IMR-90 (cell line): ENCODE measurements around the gene SHROOM4. TPM values are rescaled to one million over a fixed set of nuclear protein-coding genes. Genes with fewer than 3 reads are reported as not detected.

Source experiments
- ATAC-seq: fragments of 200-7000 bp; cut with Tn5 transposase; 2 replicates; pipeline ENCODE4 v1.9.1; 2020; ENCODE audit warnings: low read depth, mild to moderate bottlenecking, moderate library complexity
- BruUV-seq: library from RNA; stranded (reverse); fragments of 400-500 nt; replicated peaks from 2 replicates; lab custom pipeline; 2021; lab: Mats Ljungman, UMichigan
- CTCF ChIA-PET: fragments of 300-600 bp; formaldehyde crosslinking; extraction: SDS; loops from one replicate; lab custom pipeline; 2021; ENCODE audit warnings: antibody characterized with exemption; lab: Yijun Ruan, JAX
- POLR2A ChIA-PET: fragments of 300-600 bp; sonication (Branson Sonifier 250); formaldehyde crosslinking; loops from one replicate; lab custom pipeline; 2022; ENCODE audit warnings: antibody characterized with exemption; ENCODE audit not compliant: unreplicated experiment; lab: Charles Lee
- DNase-seq: peaks from one replicate; pipeline ENCODE4 v3.0.0; 2013
- H2AFZ ChIP-seq: replicated peaks from 2 replicates; pipeline ENCODE3; 2013; ENCODE audit warnings: low read length, mild to moderate bottlenecking; ENCODE audit not compliant: poor library complexity
- H2AK5ac ChIP-seq: 2 replicates; pipeline ENCODE4 v1.6.1; 2013; ENCODE audit warnings: low read depth, low read length, inconsistent platforms
- H2AK9ac ChIP-seq: replicated peaks from 2 replicates; pipeline ENCODE3; 2013; ENCODE audit warnings: mild to moderate bottlenecking, low read depth, low read length, moderate library complexity; ENCODE audit not compliant: poor library complexity
- H2BK120ac ChIP-seq: 2 replicates; pipeline ENCODE4 v1.6.1; 2013; ENCODE audit warnings: low read depth, low read length, inconsistent platforms
- H2BK15ac ChIP-seq: 3 replicates; pipeline ENCODE4 v1.6.1; 2013; ENCODE audit warnings: low read depth, low read length, inconsistent platforms
- H2BK20ac ChIP-seq: 2 replicates; pipeline ENCODE4 v1.6.1; 2013; ENCODE audit warnings: low read depth, mild to moderate bottlenecking, inconsistent platforms, low read length, moderate library complexity
- H2BK5ac ChIP-seq: 2 replicates; pipeline ENCODE4 v1.6.1; 2013; ENCODE audit warnings: mild to moderate bottlenecking, low read depth, low read length, inconsistent platforms; ENCODE audit not compliant: poor library complexity, severe bottlenecking
- H3K14ac ChIP-seq: replicated peaks from 2 replicates; pipeline ENCODE4 v1.6.1; 2013; ENCODE audit warnings: low read depth, low read length, inconsistent platforms
- H3K18ac ChIP-seq: 2 replicates; pipeline ENCODE4 v1.6.1; 2013; ENCODE audit warnings: low read depth, low read length, control low read depth
- H3K23ac ChIP-seq: 2 replicates; pipeline ENCODE4 v1.6.1; 2013; ENCODE audit warnings: low read depth, low read length, inconsistent platforms
- H3K27ac ChIP-seq: 2 replicates; pipeline ENCODE4 v1.5.1; 2013; ENCODE audit warnings: mild to moderate bottlenecking, control low read depth, low read length; ENCODE audit not compliant: insufficient read depth
- H3K27me3 ChIP-seq: 2 replicates; pipeline ENCODE4 v1.6.1; 2013; ENCODE audit warnings: low read length; ENCODE audit not compliant: control insufficient read depth, insufficient read depth
- H3K36me3 ChIP-seq: 2 replicates; pipeline ENCODE4 v1.6.1; 2013; ENCODE audit warnings: low read length, mixed read lengths; ENCODE audit not compliant: control insufficient read depth, insufficient read depth
- H3K4ac ChIP-seq: 2 replicates; pipeline ENCODE4 v1.6.1; 2013; ENCODE audit warnings: low read depth, low read length, inconsistent platforms
- H3K4me1 ChIP-seq: 2 replicates; pipeline ENCODE4 v1.6.1; 2013; ENCODE audit warnings: low read length, mixed read lengths; ENCODE audit not compliant: control insufficient read depth, insufficient read depth
- H3K4me2 ChIP-seq: 2 replicates; pipeline ENCODE4 v1.6.1; 2013; ENCODE audit warnings: low read depth, mild to moderate bottlenecking, control low read depth, low read length, moderate library complexity
- H3K4me3 ChIP-seq: 2 replicates; pipeline ENCODE4 v1.5.1; 2013; ENCODE audit warnings: low read depth, mild to moderate bottlenecking, control low read depth, low read length, moderate library complexity; ENCODE audit not compliant: insufficient read depth
- H3K56ac ChIP-seq: 2 replicates; pipeline ENCODE4 v1.6.1; 2013; ENCODE audit warnings: low read length, inconsistent platforms; ENCODE audit not compliant: insufficient read depth; ENCODE audit errors: extremely low read depth
- H3K79me1 ChIP-seq, 2 experiments: 2 replicates each; pipeline ENCODE4 v1.6.1; 2013; ENCODE audit warnings: low read length in 2 of 2, inconsistent platforms in 1 of 2, low read depth in 1 of 2
- H3K9ac ChIP-seq: 2 replicates; pipeline ENCODE4 v1.6.1; 2013; ENCODE audit warnings: low read depth, low read length, control low read depth
- H3K9me1 ChIP-seq: 2 replicates; pipeline ENCODE4 v1.6.1; 2013; ENCODE audit warnings: low read length, inconsistent platforms; ENCODE audit not compliant: insufficient read depth
- H3K9me3 ChIP-seq: 2 replicates; pipeline ENCODE4 v1.6.1; 2013; ENCODE audit warnings: low read length; ENCODE audit not compliant: control insufficient read depth, insufficient read depth
- H4K20me1 ChIP-seq: 2 replicates; pipeline ENCODE4 v1.6.1; 2013; ENCODE audit warnings: low read length, inconsistent platforms; ENCODE audit not compliant: insufficient read depth
- H4K5ac ChIP-seq: 2 replicates; pipeline ENCODE4 v1.6.1; 2013; ENCODE audit warnings: mild to moderate bottlenecking, low read depth, low read length, control low read depth
- H4K8ac ChIP-seq, 2 experiments: 2 replicates each; pipeline ENCODE4 v1.6.1; 2013; ENCODE audit warnings: low read depth in 2 of 2, low read length in 2 of 2, control low read depth in 1 of 2, inconsistent platforms in 1 of 2
- H4K91ac ChIP-seq: 2 replicates; pipeline ENCODE4 v1.6.1; 2013; ENCODE audit warnings: low read depth, low read length, inconsistent platforms; ENCODE audit not compliant: insufficient read depth
- BHLHE40 ChIP-seq: fragments of 150-350 bp; IDR thresholded peaks from 2 replicates; pipeline ENCODE4 v1.6.1; 2016; ENCODE audit warnings: mild to moderate bottlenecking, low read depth, low read length
- CEBPB ChIP-seq: IDR thresholded peaks from 2 replicates; pipeline ENCODE4 v1.6.1; 2012; ENCODE audit warnings: low read depth, low read length, improper control_type of control experiment
- CHD1 ChIP-seq: IDR thresholded peaks from 2 replicates; pipeline ENCODE4 v1.6.1; 2012; ENCODE audit warnings: low read depth, low read length, improper control_type of control experiment
- MAFK ChIP-seq: IDR thresholded peaks from 2 replicates; pipeline ENCODE4 v1.6.1; 2012; ENCODE audit warnings: low read depth, low read length, improper control_type of control experiment
- MXI1 ChIP-seq: IDR thresholded peaks from 2 replicates; pipeline ENCODE4 v1.6.1; 2012; ENCODE audit warnings: low read depth, mild to moderate bottlenecking, low read length, moderate library complexity, borderline replicate concordance
- NFE2L2 ChIP-seq: fragments of 150-350 bp; IDR thresholded peaks from 2 replicates; pipeline ENCODE4 v1.6.1; 2016; ENCODE audit warnings: low read depth, mild to moderate bottlenecking, low read length
- RAD21 ChIP-seq: IDR thresholded peaks from 2 replicates; pipeline ENCODE4 v1.6.1; 2012; ENCODE audit warnings: low read length, improper control_type of control experiment
- RFX5 ChIP-seq: IDR thresholded peaks from 2 replicates; pipeline ENCODE4 v1.8.0; 2012; ENCODE audit warnings: low read depth, mild to moderate bottlenecking, low read length, moderate library complexity
- whole genome bisulfite sequencing, 2 experiments: methylation state at CpG; one replicate each; pipeline versions ENCODE4 v1.1.5 to v1.1.7; 2013; ENCODE audit warnings: missing lambda C conversion rate in 2 of 2; ENCODE audit not compliant: insufficient read length in 1 of 2; ENCODE audit errors: extremely low coverage in 2 of 2; 5-methylcytosine and 5-hydroxymethylcytosine counted together
- dilution Hi-C: fragments of 300-500 bp; cut with HindIII; formaldehyde crosslinking; loops from one replicate; pipeline ENCODE4 v1.14.3; 2018; ENCODE audit warnings: low sequenced_read_pairs; ENCODE audit not compliant: unreplicated experiment
- in situ Hi-C: fragments of 300-500 bp; cut with MboI; formaldehyde crosslinking; loops from 3 replicates; pipeline ENCODE4 v1.14.3; 2019; ENCODE audit warnings: low sequenced_read_pairs, inconsistent platforms, mixed read lengths
- intact Hi-C: fragments of 100-400 bp; cut with micrococcal nuclease; formaldehyde crosslinking; loops from 2 replicates; pipeline ENCODE4 v1.10.0; 2022
- polyA plus RNA-seq, 3 experiments: library from polyadenylated mRNA; depleted of rRNA; stranded (reverse); fragments of >200 nt; gene quantifications; 2 replicates each; pipeline ENCODE4 v1.2.3, GENCODE V29; 2012; ENCODE audit warnings: low replicate concordance in 1 of 3
- total RNA-seq: library from RNA; depleted of rRNA; stranded (reverse); fragments of >200 nt; gene quantifications from 2 replicates; pipeline ENCODE4 v1.2.3, GENCODE V29; 2012
- TF ChIP-seq, protein P1 (sequence below): fragments of 150-350 bp; IDR thresholded peaks from 2 replicates; pipeline ENCODE4 v1.6.1; 2016; ENCODE audit warnings: low read depth, mild to moderate bottlenecking, low read length, moderate library complexity, borderline replicate concordance
- TF ChIP-seq, protein P2 (sequence below): fragments of 150-350 bp; IDR thresholded peaks from 2 replicates; pipeline ENCODE4 v1.6.1; 2017; ENCODE audit warnings: mild to moderate bottlenecking, antibody characterized with exemption, low read length, low read depth

The SHROOM4 gene
- total and polyA plus RNA-seq, 2 of the 4 experiments (the other 2 are of a cell fraction), result 1.0 to 2.2 TPM

DNA sequence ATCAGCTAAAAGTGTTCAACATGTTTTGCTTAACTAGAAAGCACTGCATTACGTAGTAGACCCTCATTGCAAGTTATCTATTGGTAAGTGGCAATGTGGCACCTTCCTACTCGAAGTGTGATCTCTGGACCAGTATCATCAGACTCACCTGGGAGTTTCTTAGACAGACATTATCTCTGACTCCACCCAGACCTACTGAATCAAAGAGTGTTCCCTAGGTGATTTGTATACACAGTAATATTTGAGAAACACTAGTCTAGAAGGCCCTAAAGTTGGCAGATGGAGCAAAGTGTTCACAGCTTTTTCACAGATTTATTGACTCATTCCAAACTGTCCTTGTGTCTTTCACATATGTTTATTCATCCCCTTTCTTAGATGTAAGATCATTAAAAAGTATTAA, 35.7 kb downstream of the SHROOM4 start:
- no peaks in the 10 kb centered on the region for H3K9me3 ChIP-seq
- no peaks in the 10 kb centered on the region for H4K20me1 ChIP-seq
- WGBS, 2 experiments, result no CpG with 5 or more reads among the region's 2 CpGs
- ATAC-seq, result no peak
- H3K4me1 ChIP-seq, result no peaks in the 10 kb centered on the region
- H2BK5ac ChIP-seq, result no peak overlapping the region
- no peak overlapping the region for H2BK120ac ChIP-seq
- TF ChIP-seq, protein P1, sequence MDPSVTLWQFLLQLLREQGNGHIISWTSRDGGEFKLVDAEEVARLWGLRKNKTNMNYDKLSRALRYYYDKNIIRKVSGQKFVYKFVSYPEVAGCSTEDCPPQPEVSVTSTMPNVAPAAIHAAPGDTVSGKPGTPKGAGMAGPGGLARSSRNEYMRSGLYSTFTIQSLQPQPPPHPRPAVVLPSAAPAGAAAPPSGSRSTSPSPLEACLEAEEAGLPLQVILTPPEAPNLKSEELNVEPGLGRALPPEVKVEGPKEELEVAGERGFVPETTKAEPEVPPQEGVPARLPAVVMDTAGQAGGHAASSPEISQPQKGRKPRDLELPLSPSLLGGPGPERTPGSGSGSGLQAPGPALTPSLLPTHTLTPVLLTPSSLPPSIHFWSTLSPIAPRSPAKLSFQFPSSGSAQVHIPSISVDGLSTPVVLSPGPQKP, result no peak
- no peak for TF ChIP-seq MAFK
- TF ChIP-seq RAD21, result no peak
- TF ChIP-seq CEBPB, result no peak
- TF ChIP-seq, protein P2, sequence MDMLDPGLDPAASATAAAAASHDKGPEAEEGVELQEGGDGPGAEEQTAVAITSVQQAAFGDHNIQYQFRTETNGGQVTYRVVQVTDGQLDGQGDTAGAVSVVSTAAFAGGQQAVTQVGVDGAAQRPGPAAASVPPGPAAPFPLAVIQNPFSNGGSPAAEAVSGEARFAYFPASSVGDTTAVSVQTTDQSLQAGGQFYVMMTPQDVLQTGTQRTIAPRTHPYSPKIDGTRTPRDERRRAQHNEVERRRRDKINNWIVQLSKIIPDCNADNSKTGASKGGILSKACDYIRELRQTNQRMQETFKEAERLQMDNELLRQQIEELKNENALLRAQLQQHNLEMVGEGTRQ, result no peak
- TF ChIP-seq NFE2L2, result no peak
- no peak for TF ChIP-seq RFX5
- no peak for TF ChIP-seq MXI1
- TF ChIP-seq BHLHE40, result no peak
- TF ChIP-seq CHD1, result no peak
- H3K79me1 ChIP-seq, result no peaks in the 10 kb centered on the region
- no peak overlapping the region for H2AK9ac ChIP-seq
- no peak overlapping the region for H2BK15ac ChIP-seq
- H4K5ac ChIP-seq, result no peak overlapping the region
- no peak overlapping the region for H3K9ac ChIP-seq
- H3K4ac ChIP-seq, result no peak overlapping the region
- H3K36me3 ChIP-seq, result no peaks in the 10 kb centered on the region
- H3K14ac ChIP-seq, result no peak overlapping the region
- no peak for DNase-seq
- H2AK5ac ChIP-seq, result no peak overlapping the region
- no peak overlapping the region for H3K23ac ChIP-seq
- in situ Hi-C loops (no loop called here), intact Hi-C loops (no loop called here), dilution Hi-C loops (no loop called here)
- H3K4me3 ChIP-seq, result no peak overlapping the region
- H3K27ac ChIP-seq, result no peak overlapping the region
- no peak overlapping the region for H4K8ac ChIP-seq
- H2BK20ac ChIP-seq, result no peak overlapping the region
- H3K4me2 ChIP-seq, result no peak overlapping the region
- H3K27me3 ChIP-seq, result no peaks in the 10 kb centered on the region; the same call in 1 of the 2 replicates
- no peak overlapping the region for H4K91ac ChIP-seq
- no peak overlapping the region for H2AFZ ChIP-seq
- ChIA-PET POLR2A (no interaction called here), CTCF (interaction anchor here (0.9 kb wide), 1 partner anchor 11 kb away, joined by 3 read pairs; no protein-coding TSS in a partner anchor)
- no peaks in the 10 kb centered on the region for H3K9me1 ChIP-seq
- BruUV-seq, result no TSS peak
- H3K56ac ChIP-seq, result no peak overlapping the region
- no peak overlapping the region for H3K18ac ChIP-seq
